Esophagus muscularis mucosa (tissue), 3 donors: ENCODE results near the gene PHF2.

Experiments
- POLR2A ChIP-seq: fragments of 450-650 bp; IDR thresholded peaks from one replicate; pipeline ENCODE4 v1.6.1; 2017; ENCODE audit warnings: antibody characterized with exemption, moderate library complexity, mild to moderate bottlenecking, low read depth
- TF ChIP-seq, protein P1 (sequence below), 3 experiments: fragments of 200-600 bp in 2 of 3; fragments of 450-650 bp in 1 of 3; sonication (generic) in 2 of 3; IDR thresholded peaks; one replicate each; pipeline ENCODE4 v1.5.1; 2017 to 2019; ENCODE audit warnings: antibody characterized with exemption in 3 of 3, mild to moderate bottlenecking in 2 of 3, moderate library complexity in 1 of 3

- TF ChIP-seq, protein P1, sequence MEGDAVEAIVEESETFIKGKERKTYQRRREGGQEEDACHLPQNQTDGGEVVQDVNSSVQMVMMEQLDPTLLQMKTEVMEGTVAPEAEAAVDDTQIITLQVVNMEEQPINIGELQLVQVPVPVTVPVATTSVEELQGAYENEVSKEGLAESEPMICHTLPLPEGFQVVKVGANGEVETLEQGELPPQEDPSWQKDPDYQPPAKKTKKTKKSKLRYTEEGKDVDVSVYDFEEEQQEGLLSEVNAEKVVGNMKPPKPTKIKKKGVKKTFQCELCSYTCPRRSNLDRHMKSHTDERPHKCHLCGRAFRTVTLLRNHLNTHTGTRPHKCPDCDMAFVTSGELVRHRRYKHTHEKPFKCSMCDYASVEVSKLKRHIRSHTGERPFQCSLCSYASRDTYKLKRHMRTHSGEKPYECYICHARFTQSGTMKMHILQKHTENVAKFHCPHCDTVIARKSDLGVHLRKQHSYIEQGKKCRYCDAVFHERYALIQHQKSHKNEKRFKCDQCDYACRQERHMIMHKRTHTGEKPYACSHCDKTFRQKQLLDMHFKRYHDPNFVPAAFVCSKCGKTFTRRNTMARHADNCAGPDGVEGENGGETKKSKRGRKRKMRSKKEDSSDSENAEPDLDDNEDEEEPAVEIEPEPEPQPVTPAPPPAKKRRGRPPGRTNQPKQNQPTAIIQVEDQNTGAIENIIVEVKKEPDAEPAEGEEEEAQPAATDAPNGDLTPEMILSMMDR (IDR thresholded peaks at IDR 0.05) = no peak
- no peak for TF ChIP-seq POLR2A
Measured at GRCh38 chr9:93671020-93671338, 94.6 kb downstream of the PHF2 start.
